OCI-LY7 (cell line): ENCODE data around the gene CCDC141. TPM values are rescaled to one million over a fixed set of nuclear protein-coding genes. Genes with fewer than 3 reads are reported as not detected.
A peak's percentile ranks its signal among the peaks of the same experiment; 100 is the strongest.

Source experiments
- BruUV-seq: library from RNA; stranded (reverse); fragments of 400-500 nt; replicated peaks from 2 replicates; lab custom pipeline; 2021; lab: Mats Ljungman, UMichigan
- CTCF ChIA-PET: fragments of 300-600 bp; sonication (Branson Sonifier 250); formaldehyde crosslinking; loops from one replicate; lab custom pipeline; 2022; ENCODE audit warnings: antibody characterized with exemption; ENCODE audit not compliant: unreplicated experiment; lab: Charles Lee
- POLR2A ChIA-PET: fragments of 300-600 bp; sonication (Branson Sonifier 250); formaldehyde crosslinking; loops from one replicate; lab custom pipeline; 2022; ENCODE audit warnings: antibody characterized with exemption; lab: Charles Lee
- DNase-seq: peaks from one replicate; pipeline ENCODE4 v3.0.0-alpha.2; 2015; ENCODE audit warnings: low spot score
- H2AFZ ChIP-seq: fragments of 200-600 bp; sonication (generic), shearing (Covaris generic); 2 replicates; pipeline ENCODE4 v1.6.1; 2014; ENCODE audit warnings: mild to moderate bottlenecking, antibody characterized with exemption, low read length, moderate library complexity
- H3K27ac ChIP-seq: fragments of 200-600 bp; sonication (generic); 2 replicates; pipeline ENCODE4 v1.5.1; 2014; ENCODE audit warnings: mixed run types, low read depth, mild to moderate bottlenecking, moderate library complexity, low read length, inconsistent platforms; ENCODE audit not compliant: poor library complexity, severe bottlenecking
- H3K36me3 ChIP-seq: fragments of 200-600 bp; sonication (generic); 2 replicates; pipeline ENCODE4 v1.6.1; 2014; ENCODE audit warnings: mild to moderate bottlenecking, antibody characterized with exemption, low read length, moderate library complexity, mixed read lengths; ENCODE audit not compliant: insufficient read depth
- H3K4me1 ChIP-seq: fragments of 200-600 bp; sonication (generic); 2 replicates; pipeline ENCODE4 v1.5.1; 2014; ENCODE audit warnings: mild to moderate bottlenecking, low read length; ENCODE audit not compliant: insufficient read depth, poor library complexity, severe bottlenecking
- H3K4me2 ChIP-seq: fragments of 200-600 bp; sonication (generic); 2 replicates; pipeline ENCODE4 v1.6.1; 2014; ENCODE audit warnings: mild to moderate bottlenecking, low read length
- H3K4me3 ChIP-seq: fragments of 200-600 bp; sonication (generic); 2 replicates; pipeline ENCODE4 v1.5.1; 2014; ENCODE audit warnings: mild to moderate bottlenecking, low read depth, low read length; ENCODE audit not compliant: poor library complexity, severe bottlenecking
- H3K79me2 ChIP-seq: fragments of 200-600 bp; sonication (generic); 2 replicates; pipeline ENCODE4 v1.6.1; 2016; ENCODE audit warnings: low read depth, mild to moderate bottlenecking, low read length, moderate library complexity, mixed read lengths; ENCODE audit not compliant: insufficient read depth
- H3K9me2 ChIP-seq: fragments of 200-600 bp; sonication (generic); 2 replicates; pipeline ENCODE4 v1.6.1; 2016; ENCODE audit warnings: mild to moderate bottlenecking, low read length, mixed read lengths; ENCODE audit not compliant: insufficient read depth
- H3K9me3 ChIP-seq: fragments of 200-600 bp; sonication (generic); 2 replicates; pipeline ENCODE4 v1.6.1; 2014; ENCODE audit warnings: mild to moderate bottlenecking, mixed run types, low read length, mixed read lengths
- H4K20me1 ChIP-seq: fragments of 200-600 bp; sonication (generic); 2 replicates; pipeline ENCODE4 v1.6.1; 2014; ENCODE audit warnings: mild to moderate bottlenecking, antibody characterized with exemption, low read length, moderate library complexity, mixed read lengths; ENCODE audit not compliant: insufficient read depth
- CTCF ChIP-seq: fragments of 200-600 bp; sonication (generic); conservative IDR thresholded peaks from 2 replicates; pipeline ENCODE4 v1.5.1; 2014; ENCODE audit warnings: mild to moderate bottlenecking, antibody characterized with exemption, low read length, moderate library complexity, mixed read lengths
- EZH2phosphoT487 ChIP-seq: fragments of 200-600 bp; sonication (generic); IDR thresholded peaks from 2 replicates; pipeline ENCODE4 v1.6.1; 2018; ENCODE audit warnings: low read depth, borderline replicate concordance, mild to moderate bottlenecking, mixed run types, antibody characterized with exemption, low read length, moderate library complexity, mixed read lengths
- intact Hi-C: fragments of 100-400 bp; cut with micrococcal nuclease; formaldehyde crosslinking; loops from one replicate; pipeline ENCODE4 v1.10.0; 2022; ENCODE audit not compliant: unreplicated experiment
- total RNA-seq, 2 experiments: library from RNA; depleted of rRNA in 1 of 2; stranded (reverse); fragments of >200 nt in 1 of 2; shearing (Covaris generic) in 1 of 2; gene quantifications; 2 replicates each; pipeline ENCODE4 v1.2.3, GENCODE V29; 2014 to 2022

CCDC141 gene
- total RNA-seq, 2 experiments from 2014 or later = 0.32 TPM; not detected in 1

- CTCF ChIA-PET = no interaction called here
These were observed 242.5 kb downstream of the CCDC141 start, which contains the start of gene TTN for GRCh38 chr2:178807227-178808008. Gene TTN (minus strand): TSS chr2:178807423. CDS start chr2:178804642, 2,781 bp downstream.

GRCh38 chr2:178806543-178806942 is 243.4 kb downstream of the CCDC141 start:
- no peak for DNase-seq
- CTCF ChIA-PET = no interaction called here
- Histone ChIP-seq H4K20me1 (no peaks in the 10 kb centered on the region), H3K27ac (no peak overlapping the region), H3K36me3 (no peaks in the 10 kb centered on the region), H3K9me3 (no peaks in the 10 kb centered on the region), H3K4me2 (peak overlapping the region; percentile 17; the same call in 1 of the 2 replicates), H3K4me3 (no peak overlapping the region), H2AFZ (no peak overlapping the region), H3K4me1 (no peaks in the 10 kb centered on the region), H3K9me2 (no peaks in the 10 kb centered on the region), H3K79me2 (no peaks in the 10 kb centered on the region)
- no TSS peak for BruUV-seq
- no peak for TF ChIP-seq CTCF
- TF ChIP-seq EZH2phosphoT487 = no peak
- POLR2A ChIA-PET = no interaction called here
- intact Hi-C loops = no loop called here

More at GRCh38 chr2:178807227-178808008, 242.5 kb downstream of the CCDC141 start, which contains the start of gene TTN:
- Histone ChIP-seq H3K79me2 (no peaks in the 10 kb centered on the region), H4K20me1 (no peaks in the 10 kb centered on the region), H3K4me3 (no peak within 1 kb of the TSS), H3K9me3 (no peaks in the 10 kb centered on the region), H3K36me3 (no peaks in the 10 kb centered on the region), H3K4me2 (peak within 1 kb of the TSS; percentile 17; the same call in 1 of the 2 replicates), H2AFZ (no peak within 1 kb of the TSS), H3K4me1 (no peaks in the 10 kb centered on the region), H3K9me2 (no peaks in the 10 kb centered on the region), H3K27ac (no peak within 1 kb of the TSS)
- no TSS peak for BruUV-seq
- no peak for TF ChIP-seq EZH2phosphoT487
- TF ChIP-seq CTCF = no peak
- DNase-seq = no peak
- POLR2A ChIA-PET = no interaction called here
- intact Hi-C loops = no loop called here

GRCh38 chr2:178805457-178805856 is 244.5 kb downstream of the CCDC141 start:
- intact Hi-C loops = no loop called here
- TF ChIP-seq EZH2phosphoT487 (no peak), CTCF (no peak)
- ChIA-PET CTCF (no interaction called here), POLR2A (interaction anchor here (0.6 kb wide), 1 partner anchor 90 kb away, joined by 4 read pairs; no protein-coding TSS in a partner anchor)
- H3K4me2 ChIP-seq = no peak overlapping the region; the same call in 1 of the 2 replicates
- H3K36me3 ChIP-seq = no peaks in the 10 kb centered on the region
- no peaks in the 10 kb centered on the region for H3K9me3 ChIP-seq
- no peaks in the 10 kb centered on the region for H3K9me2 ChIP-seq
- DNase-seq = no peak
- H4K20me1 ChIP-seq = no peaks in the 10 kb centered on the region
- H3K4me3 ChIP-seq = no peak overlapping the region
- no peak overlapping the region for H3K27ac ChIP-seq
- H3K4me1 ChIP-seq = no peaks in the 10 kb centered on the region
- BruUV-seq = no TSS peak
- no peaks in the 10 kb centered on the region for H3K79me2 ChIP-seq
- no peak overlapping the region for H2AFZ ChIP-seq
